ENCODE results near the gene KSR2.

Gene KSR2

GRCh38 chr12:117453961-117454360, 514.8 kb downstream of the KSR2 start:
- DNase-seq (ENCODE audit: low read depth): no peak

GRCh38 chr12:117452112-117452511, 516.7 kb downstream of the KSR2 start:
- no peak for DNase-seq (ENCODE audit: low read depth)

GRCh38 chr12:117450209-117450608, 518.6 kb downstream of the KSR2 start:
- no peak for DNase-seq (ENCODE audit: low read depth)

- no peak for DNase-seq (ENCODE audit: low read depth)
These were observed 521.0 kb downstream of the KSR2 start for GRCh38 chr12:117447665-117448366.

GRCh38 chr12:117444781-117445180, 524.0 kb downstream of the KSR2 start:
- no peak for DNase-seq (ENCODE audit: low read depth)

GRCh38 chr12:117441751-117442150, 527.0 kb downstream of the KSR2 start:
- DNase-seq (ENCODE audit: low read depth): peak; percentile 56

- DNase-seq (ENCODE audit: low read depth): no peak
These were observed 528.4 kb downstream of the KSR2 start for GRCh38 chr12:117440384-117440783.

GRCh38 chr12:117439531-117440001, 529.2 kb downstream of the KSR2 start:
- no peak for DNase-seq (ENCODE audit: low read depth)

- DNase-seq (ENCODE audit: low read depth): no peak
These were observed 530.0 kb downstream of the KSR2 start for GRCh38 chr12:117438809-117439208.

GRCh38 chr12:117437516-117438255, 531.1 kb downstream of the KSR2 start:
- no peak for DNase-seq (ENCODE audit: low read depth)

GRCh38 chr12:117433878-117434277, 534.9 kb downstream of the KSR2 start:
- DNase-seq (ENCODE audit: low read depth): no peak

- no peak for DNase-seq (ENCODE audit: low read depth)
These were observed 538.5 kb downstream of the KSR2 start for GRCh38 chr12:117430246-117430645.

GRCh38 chr12:117427211-117427610, 541.6 kb downstream of the KSR2 start:
- DNase-seq (ENCODE audit: low read depth): no peak

GRCh38 chr12:117421987-117422386, 546.8 kb downstream of the KSR2 start:
- no peak for DNase-seq (ENCODE audit: low read depth)

- no peak for DNase-seq (ENCODE audit: low read depth)
These were observed 547.6 kb downstream of the KSR2 start for GRCh38 chr12:117421068-117421752.

GRCh38 chr12:117417004-117417403, 551.8 kb downstream of the KSR2 start:
- no peak for DNase-seq (ENCODE audit: low read depth)

- DNase-seq (ENCODE audit: low read depth): peak; percentile 1
These were observed 556.2 kb downstream of the KSR2 start for GRCh38 chr12:117412465-117413188.

GRCh38 chr12:117409286-117409685, 559.5 kb downstream of the KSR2 start:
- no peak for DNase-seq (ENCODE audit: low read depth)

GRCh38 chr12:117408161-117408791, 560.5 kb downstream of the KSR2 start:
- DNase-seq (ENCODE audit: low read depth): peak; percentile 67

GRCh38 chr12:117404940-117405339, 563.9 kb downstream of the KSR2 start:
- DNase-seq (ENCODE audit: low read depth): no peak

- no peak for DNase-seq (ENCODE audit: low read depth)
These were observed 564.5 kb downstream of the KSR2 start for GRCh38 chr12:117404203-117404853.
